SK-N-MC (cell line): Measurements from ENCODE around the gene SOX8.

Experiments
- EZH2 ChIP-seq: fragments of 200-600 bp; sonication (generic); IDR thresholded peaks from one replicate; pipeline ENCODE4 v1.6.1; 2017; ENCODE audit warnings: antibody characterized with exemption
- POLR2AphosphoS5 ChIP-seq: IDR thresholded peaks from 2 replicates; pipeline ENCODE4 v1.6.1; 2012; ENCODE audit warnings: mild to moderate bottlenecking, low read depth, low read length, borderline replicate concordance

DNA sequence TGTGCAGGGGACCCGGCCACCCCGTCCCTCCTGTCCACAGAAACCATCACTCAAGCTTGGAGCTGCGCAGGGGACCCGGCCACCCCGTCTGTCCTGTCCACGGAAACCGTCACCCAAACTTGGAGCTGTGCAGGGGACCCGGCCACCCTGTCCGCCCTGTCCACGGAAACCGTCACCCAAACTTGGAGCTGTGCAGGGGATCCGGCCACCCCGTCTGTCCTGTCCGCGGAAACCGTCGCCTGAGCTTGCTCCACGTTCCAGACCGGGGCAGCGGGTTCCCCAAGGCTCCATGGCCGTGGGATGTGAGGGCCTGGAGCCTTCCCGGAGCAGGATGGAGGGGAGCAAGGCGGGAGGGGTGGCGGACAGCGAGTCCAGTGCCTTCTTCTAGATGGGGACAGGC, 25.2 kb downstream of the SOX8 start:
- TF ChIP-seq POLR2AphosphoS5 (no peak), EZH2 (no peak)
